WERI-Rb-1 (cell line): ENCODE data around the gene BLACAT1.

Source experiments
- DNase-seq: peaks from one replicate; pipeline ENCODE4 v3.0.0-alpha.2; 2020
- H3K27ac ChIP-seq: fragments of 250-450 bp; sonication (Bioruptor Pico); 2 replicates; pipeline ENCODE4 v1.5.1; 2020; ENCODE audit warnings: mild to moderate bottlenecking, moderate library complexity
- H3K27me3 ChIP-seq: fragments of 250-450 bp; sonication (Bioruptor Pico); 2 replicates; pipeline ENCODE4 v1.5.1; 2021; ENCODE audit warnings: mild to moderate bottlenecking, low read depth, moderate library complexity; ENCODE audit not compliant: insufficient read depth, severe bottlenecking
- H3K36me3 ChIP-seq: fragments of 250-450 bp; sonication (Bioruptor Pico); 2 replicates; pipeline ENCODE4 v1.5.1; 2020; ENCODE audit warnings: mild to moderate bottlenecking, moderate library complexity
- H3K4me3 ChIP-seq: 2 replicates; pipeline ENCODE4 v1.5.1; 2011; ENCODE audit warnings: low read depth, mild to moderate bottlenecking, control low read depth, low read length
- H3K9me3 ChIP-seq: fragments of 250-450 bp; sonication (Bioruptor Pico); 2 replicates; pipeline ENCODE4 v1.5.1; 2021; ENCODE audit warnings: mild to moderate bottlenecking, moderate library complexity; ENCODE audit not compliant: severe bottlenecking
- TF ChIP-seq, protein P1 (sequence below): IDR thresholded peaks from 2 replicates; pipeline ENCODE4 v1.5.1; 2011; ENCODE audit warnings: low read depth, mild to moderate bottlenecking, control low read depth, inconsistent platforms, low read length

Gene BLACAT1

DNA sequence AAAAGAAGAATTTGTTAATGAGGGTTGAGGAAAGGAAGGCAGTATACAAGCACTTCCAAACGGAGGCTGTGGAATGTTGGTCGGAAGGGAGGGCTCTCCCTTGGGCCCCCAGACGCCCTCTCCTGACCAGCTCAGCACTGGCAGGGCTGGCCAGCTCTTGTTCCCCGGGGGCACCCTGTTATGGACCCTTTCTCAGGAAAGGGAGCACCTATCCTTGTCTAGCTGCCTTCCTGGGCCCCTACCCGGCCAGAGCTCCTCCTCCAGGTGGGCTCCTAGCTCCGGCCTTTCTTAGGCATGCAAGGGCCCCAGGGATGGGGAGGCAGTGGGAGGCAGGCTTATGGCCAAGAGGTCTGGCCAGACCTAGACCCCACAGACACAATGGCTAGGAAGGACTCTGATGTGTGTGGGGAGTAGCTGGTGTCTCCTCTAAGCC is 926 bp downstream of the BLACAT1 start:
- H3K9me3 ChIP-seq = no peaks in the 10 kb centered on the region
- TF ChIP-seq, protein P1, sequence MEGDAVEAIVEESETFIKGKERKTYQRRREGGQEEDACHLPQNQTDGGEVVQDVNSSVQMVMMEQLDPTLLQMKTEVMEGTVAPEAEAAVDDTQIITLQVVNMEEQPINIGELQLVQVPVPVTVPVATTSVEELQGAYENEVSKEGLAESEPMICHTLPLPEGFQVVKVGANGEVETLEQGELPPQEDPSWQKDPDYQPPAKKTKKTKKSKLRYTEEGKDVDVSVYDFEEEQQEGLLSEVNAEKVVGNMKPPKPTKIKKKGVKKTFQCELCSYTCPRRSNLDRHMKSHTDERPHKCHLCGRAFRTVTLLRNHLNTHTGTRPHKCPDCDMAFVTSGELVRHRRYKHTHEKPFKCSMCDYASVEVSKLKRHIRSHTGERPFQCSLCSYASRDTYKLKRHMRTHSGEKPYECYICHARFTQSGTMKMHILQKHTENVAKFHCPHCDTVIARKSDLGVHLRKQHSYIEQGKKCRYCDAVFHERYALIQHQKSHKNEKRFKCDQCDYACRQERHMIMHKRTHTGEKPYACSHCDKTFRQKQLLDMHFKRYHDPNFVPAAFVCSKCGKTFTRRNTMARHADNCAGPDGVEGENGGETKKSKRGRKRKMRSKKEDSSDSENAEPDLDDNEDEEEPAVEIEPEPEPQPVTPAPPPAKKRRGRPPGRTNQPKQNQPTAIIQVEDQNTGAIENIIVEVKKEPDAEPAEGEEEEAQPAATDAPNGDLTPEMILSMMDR = peak; percentile 64
- H3K27ac ChIP-seq = no peak overlapping the region
- no peak overlapping the region for H3K4me3 ChIP-seq
- peaks cover 64% of the 10 kb centered on the region for H3K27me3 ChIP-seq
- no peaks in the 10 kb centered on the region for H3K36me3 ChIP-seq
- no peak for DNase-seq

DNA sequence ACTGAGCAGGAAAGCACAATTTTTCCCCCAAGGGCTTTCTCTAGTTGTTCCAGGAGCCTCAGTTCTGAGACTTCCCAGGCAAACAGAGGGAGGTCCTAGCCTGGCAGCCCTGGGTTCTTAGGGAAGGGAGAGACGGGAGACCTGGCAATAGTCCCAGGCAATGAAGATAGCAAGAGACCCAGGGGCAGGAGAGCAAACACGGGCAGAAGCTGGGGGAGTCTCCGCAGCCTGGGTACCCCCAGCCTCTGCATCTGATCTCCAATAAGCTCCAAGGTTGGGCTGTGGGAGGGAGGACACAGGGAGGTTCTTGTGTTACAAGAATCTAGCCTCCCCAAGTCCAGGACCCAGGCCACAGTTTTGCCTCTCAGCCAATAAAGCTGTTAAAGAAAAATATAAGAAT is 2.4 kb downstream of the BLACAT1 start:
- H3K27ac ChIP-seq = no peak overlapping the region
- no peaks in the 10 kb centered on the region for H3K9me3 ChIP-seq
- DNase-seq = no peak
- TF ChIP-seq, protein P1 = no peak
- no peaks in the 10 kb centered on the region for H3K36me3 ChIP-seq
- peaks cover 51% of the 10 kb centered on the region for H3K27me3 ChIP-seq
- H3K4me3 ChIP-seq = no peak overlapping the region

DNA sequence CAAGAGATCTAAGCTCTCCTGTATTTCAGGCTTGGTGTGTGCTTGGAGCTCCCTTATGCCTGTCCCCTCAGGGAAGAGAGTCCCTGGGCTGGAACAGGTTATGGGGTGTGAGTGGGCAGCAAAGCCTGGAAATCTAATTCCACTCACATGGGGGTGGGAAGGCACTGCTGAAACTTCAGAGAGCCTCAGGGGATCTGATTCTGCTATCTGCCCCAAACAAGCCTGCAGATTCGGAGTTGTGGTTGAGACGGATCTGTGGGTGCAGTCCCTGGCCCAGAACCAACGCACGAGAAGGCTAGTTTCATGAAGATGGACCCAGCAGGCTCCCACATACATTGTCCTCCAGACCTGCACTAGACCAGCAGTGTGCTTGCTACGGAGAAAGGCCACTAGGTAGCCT is 2.9 kb downstream of the BLACAT1 start:
- H3K9me3 ChIP-seq = no peaks in the 10 kb centered on the region
- H3K27ac ChIP-seq = no peak overlapping the region
- no peak overlapping the region for H3K4me3 ChIP-seq
- TF ChIP-seq, protein P1 = no peak
- peaks cover 46% of the 10 kb centered on the region for H3K27me3 ChIP-seq
- H3K36me3 ChIP-seq = no peaks in the 10 kb centered on the region
- no peak for DNase-seq

DNA sequence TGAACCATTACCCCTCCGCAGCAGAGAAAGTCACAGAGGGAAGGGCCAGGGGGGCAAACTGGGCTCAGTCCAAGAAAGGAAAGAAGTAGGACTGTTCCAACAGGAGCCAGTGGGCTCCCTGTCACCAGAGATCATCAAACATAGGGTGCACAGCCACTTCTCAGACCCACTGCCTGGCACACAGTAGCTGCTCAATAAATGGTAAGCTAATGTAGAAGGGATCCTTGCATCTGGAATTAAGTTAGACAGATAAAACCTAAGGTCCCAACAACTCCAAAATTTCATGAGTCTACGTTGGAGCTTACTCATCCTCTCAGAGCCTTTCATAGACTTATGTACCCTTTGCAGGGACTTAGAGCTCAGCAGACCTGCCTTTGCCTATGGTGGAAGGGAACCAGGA is 3.5 kb downstream of the BLACAT1 start:
- TF ChIP-seq, protein P1 = no peak
- no peak for DNase-seq
- Histone ChIP-seq H3K27me3 (peaks cover 40% of the 10 kb centered on the region), H3K9me3 (no peaks in the 10 kb centered on the region), H3K4me3 (no peak overlapping the region), H3K27ac (no peak overlapping the region), H3K36me3 (no peaks in the 10 kb centered on the region)

DNA sequence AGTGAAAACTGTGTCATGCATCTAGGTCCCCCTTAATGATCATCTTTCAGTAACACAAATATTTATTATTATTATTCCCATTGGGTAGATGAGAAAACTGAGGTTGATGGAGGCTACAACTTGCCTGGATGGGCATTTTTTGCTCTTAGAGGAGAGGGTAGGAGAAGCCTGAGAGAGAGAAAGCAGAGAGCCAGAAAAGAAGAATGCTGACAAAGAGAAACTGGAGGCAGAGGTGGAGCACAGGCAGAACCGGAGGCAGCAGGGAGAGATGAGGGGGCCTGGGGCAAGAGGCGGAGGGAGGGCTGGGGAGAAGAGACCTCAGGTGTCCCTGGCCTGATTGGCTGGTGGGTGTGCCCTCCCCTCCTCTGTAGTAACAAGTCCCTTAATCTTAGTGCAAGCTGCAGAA is 4.1 kb downstream of the BLACAT1 start:
- peaks cover 40% of the 10 kb centered on the region for H3K27me3 ChIP-seq
- H3K4me3 ChIP-seq = no peak overlapping the region

DNA sequence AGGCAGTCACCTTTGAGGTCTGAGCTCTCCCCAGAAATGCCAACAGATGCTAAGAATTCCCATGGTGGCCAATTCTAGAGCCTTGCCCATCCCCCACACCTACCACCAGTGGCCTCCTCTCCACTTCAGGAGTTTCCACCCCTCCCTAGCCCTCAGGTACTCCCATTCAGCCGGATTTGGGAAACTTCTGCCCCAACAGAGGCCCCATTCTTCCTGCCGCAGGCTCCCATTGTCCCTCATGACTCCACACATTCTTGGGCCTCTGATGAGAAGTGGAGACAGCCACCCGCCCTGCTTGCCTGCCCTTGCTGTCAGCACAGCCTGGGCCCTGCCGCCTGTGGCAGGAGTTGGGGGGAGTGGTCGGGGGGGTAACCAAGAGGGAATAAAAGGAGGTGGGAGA is 4.6 kb downstream of the BLACAT1 start:
- no peaks in the 10 kb centered on the region for H3K9me3 ChIP-seq
- no peak overlapping the region for H3K4me3 ChIP-seq

More for the DNA sequence above, 4.1 kb downstream of the BLACAT1 start:
- Histone ChIP-seq H3K9me3 (no peaks in the 10 kb centered on the region), H3K27ac (no peak overlapping the region), H3K36me3 (no peaks in the 10 kb centered on the region)
- peak; percentile 67 for DNase-seq
- TF ChIP-seq, protein P1 = no peak

More for the DNA sequence above, 4.6 kb downstream of the BLACAT1 start:
- Histone ChIP-seq H3K27me3 (peaks cover 36% of the 10 kb centered on the region), H3K27ac (no peak overlapping the region), H3K36me3 (no peaks in the 10 kb centered on the region)
- TF ChIP-seq, protein P1 = no peak
- DNase-seq = no peak
